Stimulated activated CD4-positive, alpha-beta T cell treated with anti-CD3 and anti-CD28 coated beads, Interleukin-1b, Interleukin-23, amount 100 ng/mL, for 48 hours (primary cell): Measurements from ENCODE around the gene CT45A7.
"Not testable (repeated sequence)": the region's sequence is repeated elsewhere in the genome, so short reads cannot be mapped to it uniquely, and the experiment has no call there.

ENCODE experiments used
- DNase-seq: peaks from one replicate; pipeline ENCODE4 v3.0.0-alpha.2; 2020

CT45A7 gene, protein sequence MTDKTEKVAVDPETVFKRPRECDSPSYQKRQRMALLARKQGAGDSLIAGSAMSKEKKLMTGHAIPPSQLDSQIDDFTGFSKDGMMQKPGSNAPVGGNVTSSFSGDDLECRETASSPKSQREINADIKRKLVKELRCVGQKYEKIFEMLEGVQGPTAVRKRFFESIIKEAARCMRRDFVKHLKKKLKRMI

DNA sequence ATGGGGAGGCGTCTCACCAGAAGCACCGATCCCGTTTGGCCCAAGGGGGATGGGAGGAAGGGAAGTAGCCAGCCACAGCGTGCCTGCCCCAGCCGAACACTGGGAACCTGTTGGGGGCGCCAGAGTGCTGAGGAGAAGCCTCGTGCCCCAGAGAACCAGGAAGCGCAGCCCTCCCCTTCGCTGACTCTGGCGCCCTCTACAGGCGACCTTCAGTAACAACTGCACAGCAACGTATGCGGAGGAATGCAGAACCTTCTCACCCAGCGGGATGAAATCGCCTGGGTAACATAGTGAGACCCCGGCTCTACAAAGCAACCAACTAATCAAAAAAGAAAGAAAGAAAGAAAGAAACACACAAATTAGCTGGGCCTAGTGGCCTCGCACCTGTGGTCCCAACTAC, at the start of gene CT45A7:
TSS of gene CT45A7 (minus strand) at position 101 of the 400 bp plus-strand sequence. CDS start 3,747 bp downstream, outside the sequence.
- DNase-seq, result not testable (repeated sequence)

DNA sequence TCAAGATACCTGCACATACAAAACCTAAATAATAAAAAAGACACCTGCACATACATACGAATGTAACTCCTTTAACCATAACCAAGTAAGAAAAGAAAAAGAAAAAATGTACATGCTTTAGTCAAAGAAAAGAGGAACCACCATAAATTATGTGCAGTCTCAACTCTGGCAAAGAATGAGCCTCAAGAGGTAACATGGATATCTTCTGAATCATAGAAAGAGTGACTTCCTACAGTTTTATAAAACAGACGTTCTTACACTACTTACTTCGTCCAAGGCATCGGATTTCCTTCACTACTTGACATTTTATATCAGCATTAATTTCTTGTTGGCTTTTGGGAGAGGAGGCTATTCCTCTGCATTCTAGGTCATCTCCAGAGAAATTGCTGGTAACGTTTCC, 45.7 kb upstream of the CT45A7 start:
- DNase-seq, result not testable (repeated sequence)

DNA sequence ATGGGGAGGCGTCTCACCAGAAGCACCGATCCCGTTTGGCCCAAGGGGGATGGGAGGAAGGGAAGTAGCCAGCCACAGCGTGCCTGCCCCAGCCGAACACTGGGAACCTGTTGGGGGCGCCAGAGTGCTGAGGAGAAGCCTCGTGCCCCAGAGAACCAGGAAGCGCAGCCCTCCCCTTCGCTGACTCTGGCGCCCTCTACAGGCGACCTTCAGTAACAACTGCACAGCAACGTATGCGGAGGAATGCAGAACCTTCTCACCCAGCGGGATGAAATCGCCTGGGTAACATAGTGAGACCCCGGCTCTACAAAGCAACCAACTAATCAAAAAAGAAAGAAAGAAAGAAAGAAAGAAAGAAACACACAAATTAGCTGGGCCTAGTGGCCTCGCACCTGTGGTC, 34.6 kb upstream of the CT45A7 start, which contains the start of gene CT45A9:
TSS of gene CT45A9 (minus strand) at position 101 of the 400 bp plus-strand sequence. CDS start 3,751 bp downstream, outside the sequence.
- not testable (repeated sequence) for DNase-seq

DNA sequence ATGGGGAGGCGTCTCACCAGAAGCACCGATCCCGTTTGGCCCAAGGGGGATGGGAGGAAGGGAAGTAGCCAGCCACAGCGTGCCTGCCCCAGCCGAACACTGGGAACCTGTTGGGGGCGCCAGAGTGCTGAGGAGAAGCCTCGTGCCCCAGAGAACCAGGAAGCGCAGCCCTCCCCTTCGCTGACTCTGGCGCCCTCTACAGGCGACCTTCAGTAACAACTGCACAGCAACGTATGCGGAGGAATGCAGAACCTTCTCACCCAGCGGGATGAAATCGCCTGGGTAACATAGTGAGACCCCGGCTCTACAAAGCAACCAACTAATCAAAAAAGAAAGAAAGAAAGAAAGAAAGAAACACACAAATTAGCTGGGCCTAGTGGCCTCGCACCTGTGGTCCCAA, 17.4 kb upstream of the CT45A7 start, which contains the start of gene CT45A8:
TSS of gene CT45A8 (minus strand) at position 101 of the 400 bp plus-strand sequence. CDS start 3,755 bp downstream, outside the sequence.
- not testable (repeated sequence) for DNase-seq

DNA sequence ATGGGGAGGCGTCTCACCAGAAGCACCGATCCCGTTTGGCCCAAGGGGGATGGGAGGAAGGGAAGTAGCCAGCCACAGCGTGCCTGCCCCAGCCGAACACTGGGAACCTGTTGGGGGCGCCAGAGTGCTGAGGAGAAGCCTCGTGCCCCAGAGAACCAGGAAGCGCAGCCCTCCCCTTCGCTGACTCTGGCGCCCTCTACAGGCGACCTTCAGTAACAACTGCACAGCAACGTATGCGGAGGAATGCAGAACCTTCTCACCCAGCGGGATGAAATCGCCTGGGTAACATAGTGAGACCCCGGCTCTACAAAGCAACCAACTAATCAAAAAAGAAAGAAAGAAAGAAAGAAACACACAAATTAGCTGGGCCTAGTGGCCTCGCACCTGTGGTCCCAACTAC, 17.2 kb downstream of the CT45A7 start, which contains the start of gene CT45A2:
TSS of gene CT45A2 (minus strand) at position 101 of the 400 bp plus-strand sequence. CDS start 3,747 bp downstream, outside the sequence.
- DNase-seq, result not testable (repeated sequence)

DNA sequence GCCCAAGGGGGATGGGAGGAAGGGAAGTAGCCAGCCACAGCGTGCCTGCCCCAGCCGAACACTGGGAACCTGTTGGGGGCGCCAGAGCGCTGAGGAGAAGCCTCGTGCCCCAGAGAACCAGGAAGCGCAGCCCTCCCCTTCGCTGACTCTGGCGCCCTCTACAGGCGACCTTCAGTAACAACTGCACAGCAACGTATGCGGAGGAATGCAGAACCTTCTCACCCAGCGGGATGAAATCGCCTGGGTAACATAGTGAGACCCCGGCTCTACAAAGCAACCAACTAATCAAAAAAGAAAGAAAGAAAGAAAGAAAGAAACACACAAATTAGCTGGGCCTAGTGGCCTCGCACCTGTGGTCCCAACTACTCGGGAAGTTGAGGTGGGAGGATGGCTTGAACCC, 34.4 kb downstream of the CT45A7 start, which contains the start of gene CT45A6:
TSS of gene CT45A6 (minus strand) at position 101 of the 400 bp plus-strand sequence. CDS start 3,794 bp downstream, outside the sequence.
- DNase-seq, result not testable (repeated sequence)

DNA sequence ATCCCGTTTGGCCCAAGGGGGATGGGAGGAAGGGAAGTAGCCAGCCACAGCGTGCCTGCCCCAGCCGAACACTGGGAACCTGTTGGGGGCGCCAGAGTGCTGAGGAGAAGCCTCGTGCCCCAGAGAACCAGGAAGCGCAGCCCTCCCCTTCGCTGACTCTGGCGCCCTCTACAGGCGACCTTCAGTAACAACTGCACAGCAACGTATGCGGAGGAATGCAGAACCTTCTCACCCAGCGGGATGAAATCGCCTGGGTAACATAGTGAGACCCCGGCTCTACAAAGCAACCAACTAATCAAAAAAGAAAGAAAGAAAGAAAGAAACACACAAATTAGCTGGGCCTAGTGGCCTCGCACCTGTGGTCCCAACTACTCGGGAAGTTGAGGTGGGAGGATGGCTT, 51.7 kb downstream of the CT45A7 start, which contains the start of gene CT45A5:
TSS of gene CT45A5 (minus strand) at position 101 of the 400 bp plus-strand sequence. CDS start 3,774 bp downstream, outside the sequence.
- not testable (repeated sequence) for DNase-seq
